GM21576 (cell line): ENCODE results near the gene UBQLN4.

Experiments used
- ATAC-seq: cut with Tn5 transposase; IDR thresholded peaks from one replicate; pipeline ENCODE4 v1.9.1; 2021; ENCODE audit warnings: mild to moderate bottlenecking, moderate library complexity; ENCODE audit not compliant: unreplicated experiment

UBQLN4 gene

GRCh38 chr1:156053768-156054499 is at the start of gene UBQLN4:
Gene UBQLN4, minus strand, starts transcription at chr1:156053798. Its CDS starts 97 bp downstream, at chr1:156053701.
- peak; percentile 48 for ATAC-seq

GRCh38 chr1:156102633-156103511 is 49.3 kb upstream of the UBQLN4 start:
- no peak for ATAC-seq

- ATAC-seq = no peak
These were observed 48.3 kb upstream of the UBQLN4 start for GRCh38 chr1:156101880-156102279.

- no peak for ATAC-seq
These were observed 46.8 kb upstream of the UBQLN4 start for GRCh38 chr1:156100205-156100995.

- no peak for ATAC-seq
These were observed 45.7 kb upstream of the UBQLN4 start for GRCh38 chr1:156099282-156099681.

GRCh38 chr1:156098784-156099183 is 45.2 kb upstream of the UBQLN4 start:
- ATAC-seq = no peak

- ATAC-seq = no peak
These were observed 44.0 kb upstream of the UBQLN4 start for GRCh38 chr1:156097499-156098178.

- ATAC-seq = peak; percentile 69
These were observed 43.2 kb upstream of the UBQLN4 start for GRCh38 chr1:156096640-156097391.

GRCh38 chr1:156095906-156096508 is 42.4 kb upstream of the UBQLN4 start:
- no peak for ATAC-seq

GRCh38 chr1:156091610-156092009 is 38.0 kb upstream of the UBQLN4 start:
- no peak for ATAC-seq

- ATAC-seq = no peak
These were observed 37.2 kb upstream of the UBQLN4 start for GRCh38 chr1:156090840-156091188.

- ATAC-seq = no peak
These were observed 36.7 kb upstream of the UBQLN4 start for GRCh38 chr1:156090138-156090839.

- ATAC-seq = no peak
These were observed 36.1 kb upstream of the UBQLN4 start for GRCh38 chr1:156089704-156090103.

GRCh38 chr1:156086256-156086662 is 32.7 kb upstream of the UBQLN4 start:
- no peak for ATAC-seq

GRCh38 chr1:156083800-156084790 is 30.5 kb upstream of the UBQLN4 start:
- no peak for ATAC-seq

GRCh38 chr1:156082309-156083091 is 28.9 kb upstream of the UBQLN4 start, which contains the start of gene MEX3A:
Gene MEX3A, minus strand, starts transcription at chr1:156082465. Its CDS starts 467 bp downstream, at chr1:156081998.
- no peak for ATAC-seq

GRCh38 chr1:156081917-156082308 is 28.3 kb upstream of the UBQLN4 start:
- no peak for ATAC-seq
